ENCODE results near the gene AADACL3. TPM values are rescaled to one million over a fixed set of nuclear protein-coding genes. Genes with fewer than 3 reads are reported as not detected.

Gene AADACL3
- total and polyA plus RNA-seq, 2 of the 8 experiments (the other 6 are each of a cell fraction or from before 2014, with no cell fraction given), result 0.33 to 2.3 TPM

- ChIA-PET CTCF (ENCODE audit: partially characterized antibody) (interaction anchor here (0.7 to 2.1 kb wide), 4 partner anchors 10 to 59 kb away, joined by 4 to 7 read pairs (median 7); no protein-coding TSS in a partner anchor), POLR2A (ENCODE audit: partially characterized antibody) (no interaction called here)
- Histone ChIP-seq H2AK5ac (ENCODE audit: low read depth, low read length) (no peak overlapping the region; the same call in 1 of the 2 replicates), H3K56ac (replicated peaks; ENCODE audit: insufficient read length, low read depth, low read length) (no peak overlapping the region), H3K27ac (ENCODE audit: low read depth, low read length) (no peak overlapping the region), H3K14ac (ENCODE audit: insufficient read length) (no peak overlapping the region), H3K36me3 (ENCODE audit: control insufficient read depth in 2 of 4, insufficient read depth in 4 of 4, low read length in 3 of 4) (no peaks in the 10 kb centered on the region), H3K4ac (replicated peaks; ENCODE audit: insufficient read length, low read depth, low read length) (no peak overlapping the region), H2BK15ac (ENCODE audit: low read length) (no peak overlapping the region), H2BK5ac (ENCODE audit: low read depth, low read length) (no peak overlapping the region), H2BK20ac (ENCODE audit: low read length) (no peak overlapping the region), H3K4me2 (ENCODE audit: insufficient read depth in 1 of 2, low read depth in 2 of 2, low read length in 2 of 2) (no peak overlapping the region), H2BK12ac (ENCODE audit: low read depth, low read length) (no peak overlapping the region), H3K18ac (ENCODE audit: extremely low read depth, low read length) (no peak overlapping the region), H2BK120ac (replicated peaks; ENCODE audit: low read depth, low read length) (no peak overlapping the region), H3K79me2 (ENCODE audit: control insufficient read depth in 1 of 2, insufficient read depth in 2 of 2, low read length in 2 of 2) (no peaks in the 10 kb centered on the region), H3K23me2 (ENCODE audit: low read depth, low read length) (no peaks in the 10 kb centered on the region; the same call in 1 of the 2 replicates), H3K4me1 (replicated peaks in 1 of 4; ENCODE audit: control insufficient read depth in 3 of 4, insufficient read depth in 4 of 4, low read length in 3 of 4) (0 out of 7 replicates have a peak, but pooled peaks cover 0 to under 1% (median 0%) of the 10 kb centered on the region in 4 experiments), H4K8ac (ENCODE audit: extremely low read depth, insufficient read depth, low read length) (0 out of 2 replicates have a peak overlapping the region, but pooled peaks have one; percentile 38), H3K4me3 (ENCODE audit: extremely low read depth in 1 of 4, insufficient read depth in 2 of 4, low read depth in 3 of 4, low read length in 4 of 4) (no peak overlapping the region), H4K91ac (replicated peaks; ENCODE audit: insufficient read length, low read length) (no peak overlapping the region), H2AFZ (ENCODE audit: low read length) (no peak overlapping the region), H3K27me3 (replicated peaks in 1 of 4; ENCODE audit: control insufficient read depth in 3 of 4, extremely low read depth in 1 of 4, insufficient read depth in 3 of 4, low read length in 3 of 4) (no peaks in the 10 kb centered on the region), H3K9ac (replicated peaks in 1 of 4; ENCODE audit: extremely low read depth in 1 of 4, low read depth in 3 of 4, low read length in 3 of 4) (no peak overlapping the region), H3K23ac (ENCODE audit: insufficient read length) (no peak overlapping the region), H4K20me1 (replicated peaks in 1 of 2; ENCODE audit: control insufficient read depth in 1 of 2, insufficient read depth in 2 of 2, low read length in 2 of 2) (no peaks in the 10 kb centered on the region), H3K9me3 (ENCODE audit: insufficient read depth in 2 of 2, low read depth in 1 of 2, low read length in 1 of 2) (no peaks in the 10 kb centered on the region), H4K5ac (ENCODE audit: insufficient read length, low read depth, low read length) (no peak overlapping the region), H3K79me1 (ENCODE audit: low read depth, low read length) (no peaks in the 10 kb centered on the region)
- TF ChIP-seq GTF2F1 (IDR thresholded peaks at IDR 0.05; ENCODE audit: borderline replicate concordance, low read depth, low read length) (no peak), RXRA (IDR thresholded peaks at IDR 0.05; ENCODE audit: insufficient read depth, low read depth, low read length) (no peak), KDM1A (IDR thresholded peaks at IDR 0.05; ENCODE audit: borderline replicate concordance, low read length) (no peak), SAP30 (IDR thresholded peaks at IDR 0.05; ENCODE audit: insufficient read depth, insufficient replicate concordance, low read length) (no peak)
- FAIRE-seq (no peak), DNase-seq (ENCODE audit: low read depth in 1 of 2, low spot score in 2 of 2) (no peak)
- 93% methylated on average over 5 of the region's 5 CpGs; no CpG with 5 or more reads in 1 of the 2 experiments for WGBS, 2 experiments (ENCODE audit: extremely low coverage in 1 of 2, insufficient coverage in 1 of 2, insufficient read length in 1 of 2, insufficient replicate concordance in 2 of 2, low coverage in 1 of 2, low lambda C conversion rate in 2 of 2, missing lambda C conversion rate in 1 of 2)
Measured at GRCh38 chr1:12761781-12762180, 45.9 kb downstream of the AADACL3 start.
